GM21786 (cell line): ENCODE data around the gene HOXB5.

Experiments used
- ATAC-seq: cut with Tn5 transposase; IDR thresholded peaks from one replicate; pipeline ENCODE4 v1.9.1; 2021; ENCODE audit not compliant: unreplicated experiment

The HOXB5 gene

GRCh38 chr17:48577330-48577945 lies 16.1 kb downstream of the HOXB5 start:
- no peak for ATAC-seq

GRCh38 chr17:48576479-48577309 lies 16.9 kb downstream of the HOXB5 start:
- no peak for ATAC-seq

- no peak for ATAC-seq
Observed at GRCh38 chr17:48575673-48576478, 17.7 kb downstream of the HOXB5 start.

- no peak for ATAC-seq
Observed at GRCh38 chr17:48575066-48575582, 18.5 kb downstream of the HOXB5 start.

- ATAC-seq, result no peak
Observed at GRCh38 chr17:48574505-48575065, 19.0 kb downstream of the HOXB5 start.

- no peak for ATAC-seq
Observed at GRCh38 chr17:48571826-48572417, 21.7 kb downstream of the HOXB5 start.

GRCh38 chr17:48571024-48571818 lies 22.4 kb downstream of the HOXB5 start:
- ATAC-seq, result no peak

- ATAC-seq, result no peak
Observed at GRCh38 chr17:48570325-48571023, 23.1 kb downstream of the HOXB5 start.

GRCh38 chr17:48569674-48570324 lies 23.8 kb downstream of the HOXB5 start:
- ATAC-seq, result no peak

- no peak for ATAC-seq
Observed at GRCh38 chr17:48569240-48569582, 24.4 kb downstream of the HOXB5 start.

GRCh38 chr17:48568499-48569239 lies 24.9 kb downstream of the HOXB5 start:
- ATAC-seq, result no peak

GRCh38 chr17:48567646-48568354 lies 25.8 kb downstream of the HOXB5 start:
- no peak for ATAC-seq

- ATAC-seq, result no peak
Observed at GRCh38 chr17:48567209-48567608, 26.4 kb downstream of the HOXB5 start.

- ATAC-seq, result no peak
Observed at GRCh38 chr17:48566717-48567116, 26.9 kb downstream of the HOXB5 start.

GRCh38 chr17:48565925-48566710 lies 27.5 kb downstream of the HOXB5 start:
- no peak for ATAC-seq

GRCh38 chr17:48565022-48565554 lies 28.5 kb downstream of the HOXB5 start:
- ATAC-seq, result no peak
